GM19397 (cell line): ENCODE results near the gene ZKSCAN5.
"Not testable (repeated sequence)": the region's sequence is repeated elsewhere in the genome, so short reads cannot be mapped to it uniquely, and the experiment has no call there.

Source experiments
- ATAC-seq: cut with Tn5 transposase; IDR thresholded peaks from one replicate; pipeline ENCODE4 v1.9.1; 2021; ENCODE audit warnings: mild to moderate bottlenecking, moderate library complexity; ENCODE audit not compliant: unreplicated experiment

Gene ZKSCAN5

DNA sequence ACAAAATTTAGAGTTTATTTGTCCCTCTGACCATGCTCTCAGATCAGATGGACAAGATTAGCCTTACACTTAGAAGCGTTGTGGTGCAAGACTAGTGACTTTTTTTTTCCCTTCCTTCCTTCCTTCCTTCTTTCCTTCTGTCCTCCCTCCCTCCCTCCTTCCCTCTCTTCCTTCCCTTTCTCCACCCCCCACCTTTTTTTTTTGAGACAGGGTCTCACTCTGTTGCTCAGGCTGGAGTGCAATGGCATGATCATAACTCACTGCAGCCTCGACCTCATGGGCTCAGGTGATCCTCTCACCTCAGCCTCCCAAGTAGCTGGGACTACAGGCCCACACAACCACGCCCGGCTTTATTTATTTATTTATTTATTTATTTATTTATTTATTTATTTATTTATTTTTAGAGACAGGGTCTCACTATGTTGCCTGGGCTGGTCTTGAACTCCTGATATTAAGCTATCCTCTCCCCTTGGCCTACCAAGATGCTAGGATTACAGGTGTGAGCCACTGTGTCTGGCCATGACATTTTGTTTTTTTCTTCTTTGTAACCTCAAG, 76.4 kb downstream of the ZKSCAN5 start:
- not testable (repeated sequence) for ATAC-seq
